NB4 (cell line): ENCODE data around the gene COL4A4.

Experiments
- POLR2A ChIP-seq: IDR thresholded peaks from 2 replicates; pipeline ENCODE4 v1.6.1; 2011; ENCODE audit warnings: mild to moderate bottlenecking; ENCODE audit not compliant: insufficient read length; ENCODE audit errors: extremely low read depth
- TF ChIP-seq, protein P1 (sequence below): IDR thresholded peaks from one replicate; pipeline ENCODE4 v1.5.1; 2012; ENCODE audit warnings: low read depth, low read length

DNA sequence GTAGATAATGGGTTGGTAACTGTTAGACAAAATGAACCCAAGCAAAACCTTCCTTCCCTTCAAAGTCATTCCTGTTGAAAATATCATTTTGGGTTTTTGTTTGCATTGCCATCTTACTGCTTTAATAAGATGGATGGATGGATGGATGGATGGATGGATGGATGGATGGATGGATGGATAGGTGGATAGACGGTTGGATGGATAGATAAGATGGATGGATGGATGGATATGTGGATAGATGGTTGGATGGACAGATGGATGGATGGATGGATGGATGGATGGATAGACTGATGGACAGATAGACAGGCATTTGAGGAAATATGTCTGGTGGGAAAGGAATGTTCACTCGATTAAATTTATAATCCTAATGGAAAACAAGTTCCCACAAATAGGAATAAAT is 133.2 kb downstream of the COL4A4 start:
- TF ChIP-seq, protein P1, sequence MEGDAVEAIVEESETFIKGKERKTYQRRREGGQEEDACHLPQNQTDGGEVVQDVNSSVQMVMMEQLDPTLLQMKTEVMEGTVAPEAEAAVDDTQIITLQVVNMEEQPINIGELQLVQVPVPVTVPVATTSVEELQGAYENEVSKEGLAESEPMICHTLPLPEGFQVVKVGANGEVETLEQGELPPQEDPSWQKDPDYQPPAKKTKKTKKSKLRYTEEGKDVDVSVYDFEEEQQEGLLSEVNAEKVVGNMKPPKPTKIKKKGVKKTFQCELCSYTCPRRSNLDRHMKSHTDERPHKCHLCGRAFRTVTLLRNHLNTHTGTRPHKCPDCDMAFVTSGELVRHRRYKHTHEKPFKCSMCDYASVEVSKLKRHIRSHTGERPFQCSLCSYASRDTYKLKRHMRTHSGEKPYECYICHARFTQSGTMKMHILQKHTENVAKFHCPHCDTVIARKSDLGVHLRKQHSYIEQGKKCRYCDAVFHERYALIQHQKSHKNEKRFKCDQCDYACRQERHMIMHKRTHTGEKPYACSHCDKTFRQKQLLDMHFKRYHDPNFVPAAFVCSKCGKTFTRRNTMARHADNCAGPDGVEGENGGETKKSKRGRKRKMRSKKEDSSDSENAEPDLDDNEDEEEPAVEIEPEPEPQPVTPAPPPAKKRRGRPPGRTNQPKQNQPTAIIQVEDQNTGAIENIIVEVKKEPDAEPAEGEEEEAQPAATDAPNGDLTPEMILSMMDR = no peak
- TF ChIP-seq POLR2A = no peak
